ENCODE data around the gene FMN2.

Gene FMN2

DNA sequence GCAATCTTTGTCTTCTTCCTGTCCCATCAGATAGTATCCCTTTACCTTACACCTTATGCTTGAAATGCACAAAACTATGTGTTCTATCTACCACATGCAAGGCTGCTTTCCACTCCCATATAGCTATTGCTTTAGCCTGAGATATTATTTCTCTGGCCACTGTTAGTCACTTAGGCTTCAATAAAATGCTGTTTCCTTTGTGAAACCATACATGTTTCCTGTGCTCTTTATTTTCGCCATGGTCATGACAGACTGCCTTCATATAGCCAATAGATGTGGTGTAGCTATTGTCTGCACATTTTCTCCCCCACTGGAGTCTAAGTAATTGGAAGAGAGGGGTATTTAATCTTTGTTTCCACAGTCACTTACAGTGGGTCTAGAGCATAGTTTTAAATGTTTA lies 411.9 kb downstream of the FMN2 start:
- DNase-seq: no peak

DNA sequence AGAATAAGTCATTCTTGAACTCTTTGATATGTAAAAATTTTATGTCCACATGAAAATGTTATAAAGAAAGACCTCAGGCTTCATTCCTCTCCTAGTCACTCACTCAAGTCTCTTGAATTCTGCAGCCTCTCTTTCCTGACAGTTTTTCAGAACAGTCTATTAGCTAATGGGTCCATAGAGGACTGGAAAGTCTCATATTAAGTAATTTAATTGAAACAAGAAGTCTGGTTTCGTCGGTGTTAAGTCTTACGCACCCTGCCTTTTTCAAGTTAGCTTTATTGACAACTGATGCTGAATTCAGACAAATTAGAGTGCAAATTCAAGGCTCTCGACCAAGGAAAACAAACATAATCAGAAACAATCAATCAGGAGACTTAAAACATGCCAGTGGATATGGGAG lies 414.5 kb downstream of the FMN2 start:
- DNase-seq: no peak

DNA sequence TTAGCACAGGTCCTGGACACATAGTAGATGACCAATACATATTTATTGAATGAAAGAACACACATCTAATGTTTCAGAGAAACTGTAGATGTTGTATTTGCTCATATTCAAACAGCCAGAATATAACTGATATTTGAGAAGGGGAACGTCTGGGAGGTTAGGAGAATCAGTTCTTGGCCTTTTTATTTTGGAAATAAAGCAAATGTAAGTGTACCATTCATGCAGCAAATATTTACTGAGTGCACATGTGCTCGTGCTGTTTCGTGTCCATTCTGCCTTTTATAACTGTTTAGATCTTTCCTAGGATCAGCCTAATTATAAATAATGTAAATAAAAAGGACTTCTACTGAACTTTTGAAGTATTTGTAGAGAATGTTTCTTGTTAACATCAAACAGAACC lies 416.5 kb downstream of the FMN2 start:
- DNase-seq: no peak

DNA sequence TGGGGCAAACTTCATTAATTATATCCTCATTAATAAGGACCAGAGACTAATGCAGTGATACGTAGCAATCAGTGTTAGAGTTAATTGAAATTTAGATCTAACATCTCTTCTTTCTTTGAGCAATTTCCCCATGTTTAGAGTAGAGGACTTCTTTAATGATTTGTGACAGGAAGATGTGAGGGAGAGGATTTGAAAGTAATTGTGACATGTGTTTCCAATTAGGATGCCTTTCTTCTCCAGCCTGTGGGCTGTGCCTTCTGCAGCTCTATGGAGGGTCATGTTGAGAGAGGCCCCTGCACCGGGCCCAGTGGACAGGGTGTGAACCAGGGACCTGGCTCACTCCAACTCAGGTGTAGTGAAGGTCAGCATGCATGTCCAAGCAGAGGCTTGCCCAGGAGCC lies 417.3 kb downstream of the FMN2 start:
- DNase-seq: no peak

DNA sequence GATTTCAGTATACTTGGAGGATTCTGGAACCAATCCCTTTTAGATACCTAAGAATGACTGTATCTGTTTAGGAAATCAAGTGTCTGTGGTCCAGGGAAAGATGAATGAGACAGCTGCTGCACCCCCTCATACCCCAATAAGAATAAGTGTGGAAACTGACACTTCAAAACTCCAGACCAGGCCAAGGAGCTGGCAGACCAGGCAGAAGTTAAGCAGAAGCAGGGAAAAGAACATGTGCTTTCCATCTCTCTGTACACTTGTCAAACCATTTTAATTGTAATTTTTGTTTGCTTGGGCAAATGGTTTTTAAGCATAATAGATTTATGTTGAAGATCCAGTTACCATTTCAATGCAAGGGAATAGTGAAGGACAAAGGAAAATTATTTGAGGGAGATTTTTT lies 420.1 kb downstream of the FMN2 start:
- DNase-seq: no peak

DNA sequence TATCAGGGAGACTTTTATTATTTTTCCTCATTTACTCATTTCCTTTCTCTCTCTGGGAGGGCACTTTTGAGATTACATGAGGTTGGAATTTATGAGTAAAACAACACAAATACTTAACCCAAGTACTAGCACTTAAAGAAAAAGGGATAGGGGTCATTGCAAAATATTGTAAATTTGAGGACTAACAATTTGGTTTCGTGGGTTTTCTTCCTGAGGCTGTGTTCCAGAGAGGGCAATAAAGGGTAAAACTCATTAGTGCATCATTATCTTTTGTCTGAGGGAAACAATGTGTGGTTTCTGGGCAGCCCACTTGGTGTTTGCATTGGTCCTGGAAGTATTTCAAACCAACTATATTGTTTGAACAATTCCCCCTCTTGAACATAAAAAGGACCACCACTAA lies 423.8 kb downstream of the FMN2 start:
- no peak for DNase-seq

DNA sequence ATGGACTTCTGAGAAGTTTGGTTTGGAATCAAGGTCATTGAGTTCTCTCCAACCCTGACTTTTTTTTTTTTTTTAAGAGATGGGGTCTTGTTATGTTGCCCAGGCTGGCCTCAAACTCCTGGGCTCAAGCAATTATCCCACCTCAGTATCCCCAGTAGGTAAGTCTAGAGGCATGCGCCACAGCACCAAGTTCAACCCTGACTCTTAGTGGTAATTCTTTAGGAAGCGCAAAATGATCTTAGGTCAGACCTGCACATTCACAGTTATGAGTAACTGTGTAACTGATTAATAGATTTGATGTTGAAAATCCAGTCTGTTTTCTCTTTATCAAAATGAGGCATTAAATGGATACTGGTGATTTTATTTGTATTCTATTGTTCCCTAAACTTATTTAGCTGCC lies 424.4 kb downstream of the FMN2 start:
- no peak for DNase-seq

DNA sequence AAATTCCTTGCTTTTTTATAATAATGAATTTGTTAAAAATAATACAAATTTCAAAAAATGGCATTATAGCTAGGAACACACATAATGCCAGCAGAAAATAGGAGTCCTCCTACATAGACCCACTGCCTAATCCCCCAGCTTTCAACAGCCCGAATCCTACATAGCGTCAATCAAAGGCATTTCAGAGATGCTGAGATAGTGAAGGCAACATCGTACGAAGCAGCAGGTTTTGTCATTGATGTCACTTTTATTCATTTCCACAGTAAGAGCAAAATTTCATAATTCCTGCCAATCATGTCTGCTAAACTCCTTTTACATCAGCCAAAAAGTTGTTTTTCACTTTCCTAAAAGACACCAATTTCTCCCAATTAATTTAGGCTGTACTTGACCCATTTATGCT lies 426.2 kb downstream of the FMN2 start:
- no peak for DNase-seq

DNA sequence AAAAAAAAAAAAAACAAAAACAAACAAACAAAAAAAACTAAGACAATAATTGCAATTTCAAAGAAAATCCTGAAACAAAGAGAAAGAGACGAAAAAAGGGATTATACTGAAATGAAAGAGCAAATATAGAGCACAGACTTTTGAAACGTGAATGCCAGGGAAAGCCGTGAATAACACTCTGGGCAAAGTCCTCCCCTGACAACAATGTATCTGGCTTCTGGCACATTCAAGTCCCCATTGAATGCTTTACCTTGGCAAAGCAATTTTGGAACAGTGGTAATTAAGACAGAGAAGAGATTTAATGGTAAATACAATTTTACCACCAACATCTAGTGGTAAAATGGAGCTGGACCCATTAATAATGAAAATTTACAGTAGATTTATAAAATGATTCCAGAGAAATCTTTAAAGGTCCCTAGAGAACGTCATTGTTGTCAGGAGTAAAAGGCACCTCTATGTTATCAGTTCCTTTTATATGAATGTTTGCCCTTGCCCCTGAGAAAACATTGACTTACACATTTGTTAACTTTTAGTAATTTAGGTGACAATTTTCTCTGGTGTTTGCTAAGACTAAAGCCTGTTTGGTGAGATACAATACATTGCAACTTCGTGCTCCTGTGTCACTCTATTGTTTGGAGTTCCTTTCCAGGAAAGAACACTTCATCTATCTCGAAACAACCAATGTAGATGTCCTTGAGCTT lies 430.6 kb downstream of the FMN2 start:
- DNase-seq: no peak

DNA sequence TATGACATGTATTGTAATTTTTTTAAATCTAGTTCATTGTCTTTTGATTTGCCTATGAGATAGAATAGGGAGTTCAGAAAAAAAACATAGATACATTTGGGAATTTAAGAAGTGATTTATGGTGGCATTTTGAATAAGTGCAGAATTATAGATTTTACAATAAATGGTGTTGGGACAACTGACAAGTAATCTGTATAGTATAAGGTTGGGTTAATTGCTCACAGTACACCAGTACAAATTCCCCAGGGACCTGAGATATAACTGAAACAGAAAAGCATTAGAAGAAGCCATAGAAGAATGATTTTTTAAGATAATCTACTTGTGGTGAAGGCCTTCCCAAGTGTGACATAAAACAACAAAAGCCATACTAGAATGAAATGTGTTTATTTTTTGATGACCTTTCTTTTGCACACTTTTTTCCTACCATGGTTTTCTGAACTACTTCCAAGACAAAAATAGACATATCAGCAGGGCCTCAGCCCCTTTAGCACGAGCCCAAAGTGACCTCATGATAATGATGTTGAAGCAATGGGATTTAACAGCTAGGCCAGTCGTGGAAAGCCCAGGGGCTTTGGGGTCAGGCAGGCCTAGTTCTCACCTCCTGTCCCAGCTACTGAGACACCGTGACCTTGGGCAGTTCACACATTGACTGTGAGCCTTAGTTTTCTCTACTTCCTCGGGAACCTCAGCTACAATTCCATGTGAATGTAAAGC lies 432.8 kb downstream of the FMN2 start:
- no peak for DNase-seq
